HepG2 (cell line): ENCODE measurements around the gene CAP2.

Experiments
- CAMTA2 ChIP-seq: sonication (generic); formaldehyde crosslinking; IDR thresholded peaks from 2 replicates; pipeline ENCODE4 v1.4.0; 2020; ENCODE audit warnings: mild to moderate bottlenecking, missing genetic modification reagents, borderline replicate concordance
- EED ChIP-seq: sonication (generic); formaldehyde crosslinking; IDR thresholded peaks from 2 replicates; pipeline ENCODE4 v1.5.0; 2020; ENCODE audit warnings: mild to moderate bottlenecking, missing genetic modification reagents
- GLI4 ChIP-seq: sonication (generic); formaldehyde crosslinking; IDR thresholded peaks from 2 replicates; pipeline ENCODE4 v1.5.1; 2020; ENCODE audit warnings: missing genetic modification reagents, mild to moderate bottlenecking, moderate library complexity, borderline replicate concordance
- NFATC3 ChIP-seq: sonication (generic); formaldehyde crosslinking; IDR thresholded peaks from 2 replicates; pipeline ENCODE4 v1.5.1; 2020; ENCODE audit warnings: mild to moderate bottlenecking, missing genetic modification reagents
- NRL ChIP-seq: sonication (generic); formaldehyde crosslinking; IDR thresholded peaks from 2 replicates; pipeline ENCODE4 v1.5.0; 2020; ENCODE audit warnings: missing genetic modification reagents, mild to moderate bottlenecking, moderate library complexity, borderline replicate concordance
- TCF12 ChIP-seq, 2 experiments: fragments of 450-650 bp in 1 of 2; sonication (generic) in 1 of 2; formaldehyde crosslinking in 1 of 2; IDR thresholded peaks; 2 replicates each; pipeline versions ENCODE4 v1.6.1 to v1.8.0; 2017 to 2022; ENCODE audit warnings: antibody characterized with exemption in 1 of 2, mild to moderate bottlenecking in 1 of 2, missing genetic modification reagents in 1 of 2, moderate library complexity in 1 of 2
- ZNF670 ChIP-seq: sonication (generic); formaldehyde crosslinking; IDR thresholded peaks from 2 replicates; pipeline ENCODE4 v1.8.0; 2022; ENCODE audit warnings: mild to moderate bottlenecking, missing genetic modification reagents, borderline replicate concordance
- ZNF782 ChIP-seq: sonication (generic); formaldehyde crosslinking; IDR thresholded peaks from 2 replicates; pipeline ENCODE4 v1.4.0; 2020; ENCODE audit warnings: missing genetic modification reagents, mild to moderate bottlenecking, borderline replicate concordance
- TF ChIP-seq, protein P1 (sequence below), 2 experiments: fragments of 450-650 bp in 1 of 2; sonication (generic) in 1 of 2; formaldehyde crosslinking in 1 of 2; IDR thresholded peaks; 2 replicates each; pipeline versions ENCODE4 v1.6.1 to v1.8.0; 2016 to 2022; ENCODE audit warnings: antibody characterized with exemption in 1 of 2, mild to moderate bottlenecking in 1 of 2, missing genetic modification reagents in 1 of 2
- TF ChIP-seq, protein P2 (sequence below): sonication (generic); formaldehyde crosslinking; IDR thresholded peaks from 2 replicates; pipeline ENCODE4 v1.5.0; 2020; ENCODE audit warnings: mild to moderate bottlenecking, missing genetic modification reagents, moderate library complexity
- TF ChIP-seq, protein P3 (sequence below): sonication (generic); formaldehyde crosslinking; IDR thresholded peaks from 2 replicates; pipeline ENCODE4 v1.5.0; 2020; ENCODE audit warnings: mild to moderate bottlenecking, missing genetic modification reagents, borderline replicate concordance
- TF ChIP-seq, protein P4 (sequence below): sonication (generic); formaldehyde crosslinking; IDR thresholded peaks from 2 replicates; pipeline ENCODE4 v1.4.0; 2020; ENCODE audit warnings: mild to moderate bottlenecking, missing genetic modification reagents
- TF ChIP-seq, protein P5 (sequence below): sonication (generic); formaldehyde crosslinking; IDR thresholded peaks from 2 replicates; pipeline ENCODE4 v1.4.0; 2020; ENCODE audit warnings: missing genetic modification reagents

DNA sequence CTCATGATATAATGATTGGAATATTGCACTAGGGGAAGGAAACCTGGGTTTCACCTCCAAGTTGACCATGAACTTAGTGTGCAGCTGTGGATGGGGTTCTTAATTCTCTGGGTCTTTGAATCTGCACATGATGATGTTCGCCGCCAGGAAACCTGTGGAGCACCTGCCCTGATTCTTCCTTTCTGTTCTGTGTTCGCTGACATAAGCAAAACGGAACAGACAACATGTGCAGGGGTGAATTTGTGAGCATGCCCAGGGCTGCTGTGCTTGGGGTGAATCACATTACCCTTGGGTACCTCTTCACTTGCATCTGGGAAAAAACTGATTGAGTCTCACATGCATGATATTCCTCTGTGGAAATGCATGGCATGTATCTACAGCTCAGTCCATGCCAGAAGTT is 48.8 kb downstream of the CAP2 start:
- no peak for TF ChIP-seq ZNF782 (CRISPR knock-in tag)
- TF ChIP-seq EED (CRISPR knock-in tag): no peak
- TF ChIP-seq, protein P1, sequence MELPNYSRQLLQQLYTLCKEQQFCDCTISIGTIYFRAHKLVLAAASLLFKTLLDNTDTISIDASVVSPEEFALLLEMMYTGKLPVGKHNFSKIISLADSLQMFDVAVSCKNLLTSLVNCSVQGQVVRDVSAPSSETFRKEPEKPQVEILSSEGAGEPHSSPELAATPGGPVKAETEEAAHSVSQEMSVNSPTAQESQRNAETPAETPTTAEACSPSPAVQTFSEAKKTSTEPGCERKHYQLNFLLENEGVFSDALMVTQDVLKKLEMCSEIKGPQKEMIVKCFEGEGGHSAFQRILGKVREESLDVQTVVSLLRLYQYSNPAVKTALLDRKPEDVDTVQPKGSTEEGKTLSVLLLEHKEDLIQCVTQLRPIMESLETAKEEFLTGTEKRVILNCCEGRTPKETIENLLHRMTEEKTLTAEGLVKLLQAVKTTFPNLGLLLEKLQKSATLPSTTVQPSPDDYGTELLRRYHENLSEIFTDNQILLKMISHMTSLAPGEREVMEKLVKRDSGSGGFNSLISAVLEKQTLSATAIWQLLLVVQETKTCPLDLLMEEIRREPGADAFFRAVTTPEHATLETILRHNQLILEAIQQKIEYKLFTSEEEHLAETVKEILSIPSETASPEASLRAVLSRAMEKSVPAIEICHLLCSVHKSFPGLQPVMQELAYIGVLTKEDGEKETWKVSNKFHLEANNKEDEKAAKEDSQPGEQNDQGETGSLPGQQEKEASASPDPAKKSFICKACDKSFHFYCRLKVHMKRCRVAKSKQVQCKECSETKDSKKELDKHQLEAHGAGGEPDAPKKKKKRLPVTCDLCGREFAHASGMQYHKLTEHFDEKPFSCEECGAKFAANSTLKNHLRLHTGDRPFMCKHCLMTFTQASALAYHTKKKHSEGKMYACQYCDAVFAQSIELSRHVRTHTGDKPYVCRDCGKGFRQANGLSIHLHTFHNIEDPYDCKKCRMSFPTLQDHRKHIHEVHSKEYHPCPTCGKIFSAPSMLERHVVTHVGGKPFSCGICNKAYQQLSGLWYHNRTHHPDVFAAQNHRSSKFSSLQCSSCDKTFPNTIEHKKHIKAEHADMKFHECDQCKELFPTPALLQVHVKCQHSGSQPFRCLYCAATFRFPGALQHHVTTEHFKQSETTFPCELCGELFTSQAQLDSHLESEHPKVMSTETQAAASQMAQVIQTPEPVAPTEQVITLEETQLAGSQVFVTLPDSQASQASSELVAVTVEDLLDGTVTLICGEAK (IDR thresholded peaks at IDR 0.05): no peak
- TF ChIP-seq, protein P1 (CRISPR knock-in tag; IDR thresholded peaks at IDR 0.05): no peak
- no peak for TF ChIP-seq CAMTA2 (CRISPR knock-in tag)
- TF ChIP-seq ZNF670: no peak
- TF ChIP-seq TCF12 (IDR thresholded peaks at IDR 0.05): no peak
- no peak for TF ChIP-seq TCF12 (CRISPR knock-in tag; IDR thresholded peaks at IDR 0.05)
- TF ChIP-seq, protein P2, sequence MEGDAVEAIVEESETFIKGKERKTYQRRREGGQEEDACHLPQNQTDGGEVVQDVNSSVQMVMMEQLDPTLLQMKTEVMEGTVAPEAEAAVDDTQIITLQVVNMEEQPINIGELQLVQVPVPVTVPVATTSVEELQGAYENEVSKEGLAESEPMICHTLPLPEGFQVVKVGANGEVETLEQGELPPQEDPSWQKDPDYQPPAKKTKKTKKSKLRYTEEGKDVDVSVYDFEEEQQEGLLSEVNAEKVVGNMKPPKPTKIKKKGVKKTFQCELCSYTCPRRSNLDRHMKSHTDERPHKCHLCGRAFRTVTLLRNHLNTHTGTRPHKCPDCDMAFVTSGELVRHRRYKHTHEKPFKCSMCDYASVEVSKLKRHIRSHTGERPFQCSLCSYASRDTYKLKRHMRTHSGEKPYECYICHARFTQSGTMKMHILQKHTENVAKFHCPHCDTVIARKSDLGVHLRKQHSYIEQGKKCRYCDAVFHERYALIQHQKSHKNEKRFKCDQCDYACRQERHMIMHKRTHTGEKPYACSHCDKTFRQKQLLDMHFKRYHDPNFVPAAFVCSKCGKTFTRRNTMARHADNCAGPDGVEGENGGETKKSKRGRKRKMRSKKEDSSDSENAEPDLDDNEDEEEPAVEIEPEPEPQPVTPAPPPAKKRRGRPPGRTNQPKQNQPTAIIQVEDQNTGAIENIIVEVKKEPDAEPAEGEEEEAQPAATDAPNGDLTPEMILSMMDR (CRISPR knock-in tag): no peak
- TF ChIP-seq, protein P3, sequence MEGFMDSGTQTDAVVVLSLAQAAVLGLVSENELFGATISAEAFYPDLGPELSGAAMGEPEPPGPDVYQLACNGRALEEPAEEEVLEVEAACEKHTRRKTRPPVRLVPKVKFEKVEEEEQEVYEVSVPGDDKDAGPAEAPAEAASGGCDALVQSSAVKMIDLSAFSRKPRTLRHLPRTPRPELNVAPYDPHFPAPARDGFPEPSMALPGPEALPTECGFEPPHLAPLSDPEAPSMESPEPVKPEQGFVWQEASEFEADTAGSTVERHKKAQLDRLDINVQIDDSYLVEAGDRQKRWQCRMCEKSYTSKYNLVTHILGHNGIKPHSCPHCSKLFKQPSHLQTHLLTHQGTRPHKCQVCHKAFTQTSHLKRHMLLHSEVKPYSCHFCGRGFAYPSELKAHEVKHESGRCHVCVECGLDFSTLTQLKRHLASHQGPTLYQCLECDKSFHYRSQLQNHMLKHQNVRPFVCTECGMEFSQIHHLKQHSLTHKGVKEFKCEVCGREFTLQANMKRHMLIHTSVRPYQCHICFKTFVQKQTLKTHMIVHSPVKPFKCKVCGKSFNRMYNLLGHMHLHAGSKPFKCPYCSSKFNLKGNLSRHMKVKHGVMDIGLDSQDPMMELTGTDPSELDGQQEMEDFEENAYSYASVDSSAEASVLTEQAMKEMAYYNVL (CRISPR knock-in tag): no peak
- TF ChIP-seq, protein P4, sequence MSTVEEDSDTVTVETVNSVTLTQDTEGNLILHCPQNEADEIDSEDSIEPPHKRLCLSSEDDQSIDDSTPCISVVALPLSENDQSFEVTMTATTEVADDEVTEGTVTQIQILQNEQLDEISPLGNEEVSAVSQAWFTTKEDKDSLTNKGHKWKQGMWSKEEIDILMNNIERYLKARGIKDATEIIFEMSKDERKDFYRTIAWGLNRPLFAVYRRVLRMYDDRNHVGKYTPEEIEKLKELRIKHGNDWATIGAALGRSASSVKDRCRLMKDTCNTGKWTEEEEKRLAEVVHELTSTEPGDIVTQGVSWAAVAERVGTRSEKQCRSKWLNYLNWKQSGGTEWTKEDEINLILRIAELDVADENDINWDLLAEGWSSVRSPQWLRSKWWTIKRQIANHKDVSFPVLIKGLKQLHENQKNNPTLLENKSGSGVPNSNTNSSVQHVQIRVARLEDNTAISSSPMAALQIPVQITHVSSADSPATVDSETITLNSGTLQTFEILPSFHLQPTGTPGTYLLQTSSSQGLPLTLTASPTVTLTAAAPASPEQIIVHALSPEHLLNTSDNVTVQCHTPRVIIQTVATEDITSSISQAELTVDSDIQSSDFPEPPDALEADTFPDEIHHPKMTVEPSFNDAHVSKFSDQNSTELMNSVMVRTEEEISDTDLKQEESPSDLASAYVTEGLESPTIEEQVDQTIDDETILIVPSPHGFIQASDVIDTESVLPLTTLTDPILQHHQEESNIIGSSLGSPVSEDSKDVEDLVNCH (CRISPR knock-in tag): no peak
- TF ChIP-seq NFATC3 (CRISPR knock-in tag): no peak
- TF ChIP-seq, protein P5, sequence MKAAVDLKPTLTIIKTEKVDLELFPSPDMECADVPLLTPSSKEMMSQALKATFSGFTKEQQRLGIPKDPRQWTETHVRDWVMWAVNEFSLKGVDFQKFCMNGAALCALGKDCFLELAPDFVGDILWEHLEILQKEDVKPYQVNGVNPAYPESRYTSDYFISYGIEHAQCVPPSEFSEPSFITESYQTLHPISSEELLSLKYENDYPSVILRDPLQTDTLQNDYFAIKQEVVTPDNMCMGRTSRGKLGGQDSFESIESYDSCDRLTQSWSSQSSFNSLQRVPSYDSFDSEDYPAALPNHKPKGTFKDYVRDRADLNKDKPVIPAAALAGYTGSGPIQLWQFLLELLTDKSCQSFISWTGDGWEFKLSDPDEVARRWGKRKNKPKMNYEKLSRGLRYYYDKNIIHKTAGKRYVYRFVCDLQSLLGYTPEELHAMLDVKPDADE: no peak
- TF ChIP-seq GLI4 (CRISPR knock-in tag): no peak
- no peak for TF ChIP-seq NRL (CRISPR knock-in tag)
